H1 (cell line): ENCODE data around the gene MED12L.

ENCODE experiments used
- ATF3 ChIP-seq: IDR thresholded peaks from 2 replicates; pipeline ENCODE4 v1.6.1; 2011; ENCODE audit warnings: low read depth, mild to moderate bottlenecking, low read length; ENCODE audit not compliant: insufficient read depth
- CHD2 ChIP-seq: IDR thresholded peaks from 2 replicates; pipeline ENCODE4 v1.6.1; 2012; ENCODE audit warnings: low read length, improper control_type of control experiment
- CTCF ChIP-seq, 3 experiments: IDR thresholded peaks; 1 replicate in 2 of 3; 2 replicates in 1 of 3; pipeline versions ENCODE4 v1.5.1 to v1.6.1; 2011; ENCODE audit warnings: low read length in 3 of 3, mild to moderate bottlenecking in 3 of 3, inconsistent platforms in 2 of 3, low read depth in 1 of 3, moderate library complexity in 1 of 3; ENCODE audit not compliant: insufficient read depth in 1 of 3; ENCODE audit errors: control extremely low read depth in 1 of 3
- EZH2 ChIP-seq: fragments of 200-600 bp; sonication (generic); IDR thresholded peaks from 2 replicates; pipeline ENCODE4 v1.7.1; 2012; ENCODE audit warnings: low read depth, mild to moderate bottlenecking, moderate library complexity, low read length, inconsistent platforms; ENCODE audit not compliant: severe bottlenecking
- GABPA ChIP-seq: IDR thresholded peaks from 2 replicates; pipeline ENCODE4 v1.6.1; 2011; ENCODE audit warnings: mild to moderate bottlenecking, low read length, moderate library complexity, borderline replicate concordance; ENCODE audit not compliant: insufficient read depth
- MAFK ChIP-seq: IDR thresholded peaks from 2 replicates; pipeline ENCODE4 v1.6.1; 2012; ENCODE audit warnings: low read depth, mild to moderate bottlenecking, improper control_type of control experiment, low read length
- MAX ChIP-seq: IDR thresholded peaks from 2 replicates; pipeline ENCODE4 v1.6.1; 2012; ENCODE audit warnings: inconsistent platforms
- NANOG ChIP-seq: IDR thresholded peaks from 2 replicates; pipeline ENCODE4 v1.6.1; 2011; ENCODE audit warnings: low read length, low read depth, mild to moderate bottlenecking, inconsistent platforms; ENCODE audit not compliant: insufficient read depth, poor library complexity, severe bottlenecking
- PHF8 ChIP-seq: fragments of 200-600 bp; sonication (generic); conservative IDR thresholded peaks from 2 replicates; pipeline ENCODE4 v1.7.1; 2012; ENCODE audit warnings: low read depth, mild to moderate bottlenecking, inconsistent platforms, low read length, moderate library complexity
- SP1 ChIP-seq: IDR thresholded peaks from 2 replicates; pipeline ENCODE4 v1.6.1; 2011; ENCODE audit warnings: low read depth, low read length
- YY1 ChIP-seq: IDR thresholded peaks from 2 replicates; pipeline ENCODE4 v1.6.1; 2011; ENCODE audit warnings: low read depth, mild to moderate bottlenecking, low read length
- ZNF274 ChIP-seq: IDR thresholded peaks from 2 replicates; pipeline ENCODE4 v1.7.0; 2012; ENCODE audit warnings: low read length, borderline replicate concordance; ENCODE audit errors: extremely low read depth

DNA sequence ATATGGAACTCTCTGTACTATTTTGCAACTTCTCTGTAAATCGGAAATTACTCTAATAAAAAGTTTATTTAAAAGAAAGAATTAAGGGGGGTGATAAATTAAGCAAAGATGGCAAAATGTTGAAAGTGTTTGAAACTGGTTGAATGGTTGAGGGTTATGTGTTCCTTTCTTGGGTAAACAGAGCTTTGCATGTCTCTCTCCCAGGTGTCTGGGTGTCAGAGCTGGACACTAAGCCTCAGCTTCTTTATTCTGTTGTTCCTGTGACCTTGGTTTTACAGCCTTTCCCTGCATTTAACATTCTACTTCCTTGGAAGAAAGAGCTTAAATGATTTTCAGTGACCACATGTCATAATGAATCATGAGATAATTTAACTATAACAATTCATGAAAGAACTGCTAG is 110.4 kb downstream of the MED12L start:
- no peak for TF ChIP-seq CHD2
- TF ChIP-seq SP1 = no peak
- no peak for TF ChIP-seq NANOG
- no peak for TF ChIP-seq GABPA
- TF ChIP-seq EZH2 = no peak
- TF ChIP-seq ATF3 = no peak
- no peak for TF ChIP-seq CTCF (IDR thresholded peaks at IDR 0.05; ENCODE audit: control extremely low read depth in 1 of 3, insufficient read depth in 1 of 3, low read depth in 1 of 3, low read length in 3 of 3)
- TF ChIP-seq YY1 = no peak
- TF ChIP-seq MAFK = no peak
- no peak for TF ChIP-seq PHF8
- TF ChIP-seq MAX = no peak
- TF ChIP-seq ZNF274 = no peak
